DND-41 (cell line): ENCODE results near the gene KRTAP26-1.

Experiments
- ATAC-seq: fragments of 200-7000 bp; cut with Tn5 transposase; 3 replicates; pipeline ENCODE4 v1.9.1; 2021; ENCODE audit warnings: low read depth; ENCODE audit not compliant: insufficient read depth
- DNase-seq: peaks from one replicate; pipeline ENCODE4 v3.0.0-alpha.2; 2020
- H2AFZ ChIP-seq: 2 replicates; pipeline ENCODE4 v1.6.0; 2012; ENCODE audit warnings: low read depth, low read length
- H3K27ac ChIP-seq: 2 replicates; pipeline ENCODE4 v1.5.1; 2012; ENCODE audit warnings: low read length, inconsistent platforms
- H3K27me3 ChIP-seq: fragments of 200-600 bp; sonication (generic); 2 replicates; pipeline ENCODE4 v1.6.0; 2012; ENCODE audit warnings: low read length, mild to moderate bottlenecking, inconsistent platforms; ENCODE audit not compliant: insufficient read depth, poor library complexity
- H3K36me3 ChIP-seq: 2 replicates; pipeline ENCODE4 v1.5.1; 2012; ENCODE audit warnings: low read length, inconsistent platforms; ENCODE audit not compliant: insufficient read depth
- H3K4me1 ChIP-seq: 2 replicates; pipeline ENCODE4 v1.5.1; 2012; ENCODE audit warnings: mild to moderate bottlenecking, low read length; ENCODE audit not compliant: insufficient read depth
- H3K4me2 ChIP-seq: 2 replicates; pipeline ENCODE4 v1.6.0; 2012; ENCODE audit warnings: mild to moderate bottlenecking, moderate library complexity, low read length, inconsistent platforms; ENCODE audit not compliant: insufficient read depth
- H3K4me3 ChIP-seq, 2 experiments: fragments of 200-600 bp in 1 of 2; shearing (Covaris generic) in 1 of 2; 2 replicates each; pipeline ENCODE4 v1.5.1; 2012 to 2016; ENCODE audit warnings: inconsistent platforms in 2 of 2, low read length in 2 of 2, mild to moderate bottlenecking in 2 of 2, low read depth in 1 of 2, moderate library complexity in 1 of 2
- H3K79me2 ChIP-seq: 2 replicates; pipeline ENCODE4 v1.6.0; 2012; ENCODE audit warnings: low read length, inconsistent platforms; ENCODE audit not compliant: insufficient read depth
- H3K9ac ChIP-seq: 2 replicates; pipeline ENCODE4 v1.6.0; 2012; ENCODE audit warnings: low read depth, mild to moderate bottlenecking, inconsistent platforms, low read length, moderate library complexity
- H3K9me3 ChIP-seq: 2 replicates; pipeline ENCODE4 v1.5.1; 2012; ENCODE audit warnings: low read length, moderate library complexity, mild to moderate bottlenecking, inconsistent platforms; ENCODE audit not compliant: insufficient read depth, severe bottlenecking
- H4K20me1 ChIP-seq: 2 replicates; pipeline ENCODE4 v1.6.0; 2012; ENCODE audit warnings: low read length; ENCODE audit not compliant: insufficient read depth
- CTCF ChIP-seq: IDR thresholded peaks from 2 replicates; pipeline ENCODE4 v1.5.1; 2012; ENCODE audit warnings: borderline replicate concordance, low read length, moderate library complexity, mild to moderate bottlenecking; ENCODE audit not compliant: poor library complexity, severe bottlenecking; ENCODE audit errors: extremely low read depth
- EZH2 ChIP-seq: IDR thresholded peaks from 3 replicates; pipeline ENCODE4 v1.6.1; 2012; ENCODE audit warnings: borderline replicate concordance, low read depth, mild to moderate bottlenecking, moderate library complexity, low read length, inconsistent platforms; ENCODE audit not compliant: severe bottlenecking

Gene KRTAP26-1

DNA sequence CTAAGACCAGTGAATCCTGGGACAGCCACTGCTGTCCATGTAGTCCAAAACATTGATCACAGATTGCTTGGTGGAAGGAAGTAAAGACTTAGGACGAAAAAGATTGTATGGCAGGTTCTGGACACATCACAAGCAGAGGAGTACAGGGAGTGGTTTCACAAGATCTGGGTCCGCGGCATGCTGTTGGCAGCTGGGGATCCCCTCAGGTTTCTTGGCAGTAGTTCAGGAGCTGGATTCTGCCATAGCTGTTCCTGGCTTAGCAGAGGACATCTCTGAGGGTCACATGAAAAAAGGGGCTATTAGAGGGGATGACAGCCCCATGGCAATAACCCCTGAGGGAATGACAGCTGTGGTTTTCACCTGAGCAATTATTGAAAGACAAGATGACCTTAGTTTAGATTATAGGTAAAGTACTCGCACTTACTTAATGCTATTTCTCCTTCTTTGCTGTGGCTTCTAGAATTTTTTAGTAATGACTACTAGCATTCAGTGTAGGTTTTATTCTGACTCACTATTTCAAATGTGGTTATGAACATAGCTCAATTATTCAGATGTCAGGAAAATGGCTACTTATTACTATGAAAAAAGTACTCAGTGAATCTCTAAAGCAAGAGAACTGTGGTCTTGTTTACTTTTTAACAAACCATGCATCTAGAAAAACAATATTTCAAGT lies 9.2 kb upstream of the KRTAP26-1 start:
- TF ChIP-seq EZH2 (no peak), CTCF (no peak)
- ATAC-seq (no peak), DNase-seq (no peak)
- H4K20me1 ChIP-seq = no peaks in the 10 kb centered on the region
- H2AFZ ChIP-seq = no peak overlapping the region
- H3K4me2 ChIP-seq = no peak overlapping the region
- no peak overlapping the region for H3K27ac ChIP-seq
- no peaks in the 10 kb centered on the region for H3K9me3 ChIP-seq
- no peak overlapping the region for H3K9ac ChIP-seq
- H3K4me1 ChIP-seq = no peaks in the 10 kb centered on the region
- no peaks in the 10 kb centered on the region for H3K79me2 ChIP-seq
- no peak overlapping the region for H3K4me3 ChIP-seq
- H3K36me3 ChIP-seq = no peaks in the 10 kb centered on the region
- H3K27me3 ChIP-seq = no peaks in the 10 kb centered on the region

- no peaks in the 10 kb centered on the region for H3K36me3 ChIP-seq
- H3K4me3 ChIP-seq = no peak overlapping the region
- no peak overlapping the region for H3K27ac ChIP-seq
- DNase-seq (no peak), ATAC-seq (no peak)
- TF ChIP-seq CTCF (no peak), EZH2 (no peak)
- H3K27me3 ChIP-seq = no peaks in the 10 kb centered on the region
- no peaks in the 10 kb centered on the region for H3K9me3 ChIP-seq
- no peak overlapping the region for H3K9ac ChIP-seq
- H2AFZ ChIP-seq = no peak overlapping the region
- no peaks in the 10 kb centered on the region for H3K79me2 ChIP-seq
- no peak overlapping the region for H3K4me2 ChIP-seq
- no peaks in the 10 kb centered on the region for H4K20me1 ChIP-seq
- H3K4me1 ChIP-seq = no peaks in the 10 kb centered on the region
Measured at GRCh38 chr21:30326390-30326789, 6.3 kb upstream of the KRTAP26-1 start.

DNA sequence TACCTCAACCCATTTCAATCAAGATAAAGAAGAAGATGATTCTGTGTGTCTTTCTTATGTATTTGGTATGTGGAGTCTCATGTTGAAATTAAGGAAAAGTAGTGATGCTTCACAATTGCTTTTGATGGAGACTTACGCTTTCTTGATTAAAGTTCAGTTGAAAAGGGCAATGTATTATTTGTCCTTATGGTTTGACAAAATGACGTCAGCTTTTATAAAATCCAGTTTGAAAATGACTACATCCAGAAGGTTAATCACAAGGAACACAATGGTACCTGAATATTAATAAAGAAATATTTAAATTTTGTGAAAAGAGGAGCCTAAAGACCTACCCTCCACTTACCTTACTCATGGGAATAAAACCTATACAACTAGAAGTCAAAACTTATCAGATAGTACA lies 4.4 kb downstream of the KRTAP26-1 start:
- Histone ChIP-seq H3K9me3 (no peaks in the 10 kb centered on the region), H3K36me3 (no peaks in the 10 kb centered on the region), H3K27ac (no peak overlapping the region), H3K79me2 (no peaks in the 10 kb centered on the region), H3K4me1 (no peaks in the 10 kb centered on the region), H3K9ac (no peak overlapping the region), H4K20me1 (no peaks in the 10 kb centered on the region), H3K27me3 (no peaks in the 10 kb centered on the region), H2AFZ (no peak overlapping the region), H3K4me3 (no peak overlapping the region), H3K4me2 (no peak overlapping the region)
- DNase-seq = no peak
- no peak for TF ChIP-seq EZH2
- TF ChIP-seq CTCF = no peak
- no peak for ATAC-seq

- Histone ChIP-seq H3K9ac (no peak overlapping the region), H3K27me3 (no peaks in the 10 kb centered on the region), H3K4me1 (no peaks in the 10 kb centered on the region), H2AFZ (no peak overlapping the region), H3K4me2 (no peak overlapping the region), H3K27ac (no peak overlapping the region), H3K36me3 (no peaks in the 10 kb centered on the region), H3K9me3 (no peaks in the 10 kb centered on the region), H3K4me3 (no peak overlapping the region), H3K79me2 (no peaks in the 10 kb centered on the region), H4K20me1 (no peaks in the 10 kb centered on the region)
- DNase-seq (no peak), ATAC-seq (no peak)
- TF ChIP-seq EZH2 = no peak
- TF ChIP-seq CTCF = no peak
Measured at GRCh38 chr21:30306884-30307283, 13.2 kb downstream of the KRTAP26-1 start.
